K562 (cell line): ENCODE data around the gene C1R. TPM values are rescaled to one million over a fixed set of nuclear protein-coding genes. Genes with fewer than 3 reads are reported as not detected.
A peak's percentile ranks its signal among the peaks of the same experiment; 100 is the strongest.

ENCODE experiments used
- CC2D1A ChIP-seq: fragments of 450-650 bp; IDR thresholded peaks from 2 replicates; pipeline ENCODE4 v1.6.1; 2017; ENCODE audit warnings: mild to moderate bottlenecking
- CHD2 ChIP-seq: IDR thresholded peaks from 2 replicates; pipeline ENCODE4 v1.6.1; 2011; ENCODE audit warnings: low read depth, low read length
- DIDO1 ChIP-seq: fragments of 450-650 bp; IDR thresholded peaks from 2 replicates; pipeline ENCODE4 v1.6.1; 2016; ENCODE audit warnings: low read depth, missing biosample characterization, missing genetic modification characterization
- E4F1 ChIP-seq: fragments of 250-450 bp; sonication (Bioruptor Pico); IDR thresholded peaks from 2 replicates; pipeline ENCODE4 v1.5.0; 2021; ENCODE audit warnings: mild to moderate bottlenecking, borderline replicate concordance
- ELF2 ChIP-seq: fragments of 250-450 bp; sonication (Bioruptor Pico); IDR thresholded peaks from 2 replicates; pipeline ENCODE4 v1.5.0; 2021; ENCODE audit warnings: mild to moderate bottlenecking
- HES1 ChIP-seq: fragments of 450-650 bp; IDR thresholded peaks from 2 replicates; pipeline ENCODE4 v1.6.1; 2016; ENCODE audit warnings: low read depth, mild to moderate bottlenecking, moderate library complexity
- IRF9 ChIP-seq: fragments of 450-650 bp; IDR thresholded peaks from 2 replicates; pipeline ENCODE4 v1.6.1; 2016; ENCODE audit warnings: missing biosample characterization, missing genetic modification characterization
- KLF13 ChIP-seq: fragments of 450-650 bp; IDR thresholded peaks from 2 replicates; pipeline ENCODE4 v1.6.1; 2016; ENCODE audit warnings: missing genetic modification characterization, low read depth, mild to moderate bottlenecking, missing compliant biosample characterization, moderate library complexity, borderline replicate concordance
- MAZ ChIP-seq, 2 experiments: fragments of 450-650 bp in 1 of 2; sonication (generic) in 1 of 2; formaldehyde crosslinking; IDR thresholded peaks in 1 of 2; conservative IDR thresholded peaks in 1 of 2; 2 replicates each; pipeline versions ENCODE4 v1.4.0 to v1.5.0; 2020; ENCODE audit warnings: mild to moderate bottlenecking in 1 of 2, missing genetic modification reagents in 1 of 2
- MEIS2 ChIP-seq: fragments of 450-650 bp; IDR thresholded peaks from 2 replicates; pipeline ENCODE4 v1.6.1; 2014; ENCODE audit warnings: mild to moderate bottlenecking; ENCODE audit not compliant: partially characterized antibody
- MTA3 ChIP-seq: fragments of 450-650 bp; formaldehyde crosslinking; IDR thresholded peaks from 2 replicates; pipeline ENCODE4 v1.6.1; 2017; ENCODE audit warnings: mild to moderate bottlenecking, borderline replicate concordance
- NELFE ChIP-seq: IDR thresholded peaks from 2 replicates; pipeline ENCODE4 v1.6.1; 2011; ENCODE audit warnings: mild to moderate bottlenecking; ENCODE audit not compliant: insufficient read depth, insufficient read length
- SPI1 ChIP-seq: IDR thresholded peaks from 2 replicates; pipeline ENCODE4 v1.6.1; 2011; ENCODE audit warnings: low read depth, low read length, control low read depth, borderline replicate concordance
- SREBF1 ChIP-seq: fragments of 150-350 bp; IDR thresholded peaks from 2 replicates; pipeline ENCODE4 v1.6.1; 2014; ENCODE audit warnings: antibody characterized with exemption, low read depth, low read length, borderline replicate concordance
- TFAP4 ChIP-seq: sonication (generic); formaldehyde crosslinking; IDR thresholded peaks from 2 replicates; pipeline ENCODE4 v1.8.0; 2022; ENCODE audit warnings: missing genetic modification reagents, mild to moderate bottlenecking, moderate library complexity, borderline replicate concordance
- ZBTB34 ChIP-seq: fragments of 250-450 bp; sonication (Bioruptor Pico); IDR thresholded peaks from 2 replicates; pipeline ENCODE4 v1.8.0; 2021; ENCODE audit warnings: mild to moderate bottlenecking, moderate library complexity
- ZC3H4 ChIP-seq: sonication (generic); formaldehyde crosslinking; IDR thresholded peaks from 2 replicates; pipeline ENCODE4 v1.9.0; 2021; ENCODE audit warnings: missing genetic modification reagents, borderline replicate concordance
- ZNF121 ChIP-seq: sonication (generic); formaldehyde crosslinking; conservative IDR thresholded peaks from 2 replicates; pipeline ENCODE4 v1.8.0; 2022; ENCODE audit warnings: missing genetic modification reagents
- ZNF133 ChIP-seq: fragments of 250-450 bp; sonication (Bioruptor Pico); IDR thresholded peaks from 2 replicates; pipeline ENCODE4 v1.4.0; 2020; ENCODE audit warnings: mild to moderate bottlenecking
- ZNF239 ChIP-seq: fragments of 250-450 bp; sonication (Bioruptor Pico); IDR thresholded peaks from 2 replicates; pipeline ENCODE4 v1.4.0; 2020; ENCODE audit warnings: mild to moderate bottlenecking
- ZNF584 ChIP-seq: fragments of 200-800 bp; sonication (Bioruptor generic); IDR thresholded peaks from 2 replicates; pipeline ENCODE4 v1.6.1; 2016; ENCODE audit warnings: low read depth, mild to moderate bottlenecking, missing genetic modification characterization, missing compliant biosample characterization
- ZNF75A ChIP-seq: fragments of 450-650 bp; formaldehyde crosslinking; IDR thresholded peaks from 2 replicates; pipeline ENCODE4 v1.4.0; 2020; ENCODE audit warnings: mild to moderate bottlenecking
- polyA plus RNA-seq, 8 experiments: library from polyadenylated mRNA; depleted of rRNA in 4 of 8; stranded (reverse) in 5 of 8; unstranded in 3 of 8; fragments of >200 nt; fragmentation: Nextera tagmentation in 2 of 8; fragmentation: Illumina TruSeq in 1 of 8; extraction: Ambion mirVana in 2 of 8; extraction: Trizol in 1 of 8; gene quantifications; 2 replicates each; pipeline versions ENCODE4 v1.2.1 to v1.2.3, GENCODE V29; 2011 to 2014; ENCODE audit warnings: inconsistent platforms in 1 of 8, missing spikeins in 1 of 8
- total RNA-seq, 7 experiments: library from RNA; depleted of rRNA in 6 of 7; stranded (reverse); fragments of >200 nt in 6 of 7; fragmentation: Illumina TruSeq in 2 of 7; extraction: Trizol in 2 of 7; gene quantifications; 2 replicates each; pipeline versions ENCODE4 v1.2.1 to v1.2.3, GENCODE V29; 2011 to 2021; ENCODE audit warnings: low replicate concordance in 1 of 7

C1R gene
- total and polyA plus RNA-seq, 9 of the 15 experiments (the other 6 are each of a cell fraction or from before 2014, with no cell fraction given) = 0.07 to 1.0 (median 0.33) TPM; not detected in 1

GRCh38 chr12:7058163-7058845, 33.9 kb downstream of the C1R start (continued):
- TF ChIP-seq ZNF133 (CRISPR knock-in tag) (peak; percentile 76; the same call in 1 of the 2 replicates), SPI1 (peak; percentile 66), CHD2 (no peak), CC2D1A (no peak), IRF9 (tag) (peak; percentile 85; the same call in 1 of the 2 replicates), KLF13 (tag) (no peak), ZBTB34 (CRISPR knock-in tag) (no peak), TFAP4 (no peak), DIDO1 (peak; percentile 47; the same call in 1 of the 2 replicates), ZNF121 (CRISPR knock-in tag) (no peak), SREBF1 (no peak), HES1 (peak; percentile 9; the same call in 1 of the 2 replicates), NELFE (no peak), E4F1 (peak; percentile 80; the same call in 1 of the 2 replicates), ZNF584 (CRISPR knock-in tag) (peak; percentile 76; the same call in 1 of the 2 replicates), MAZ (CRISPR knock-in tag; conservative IDR thresholded peaks at IDR 0.05 in 1 of 2, IDR thresholded peaks at IDR 0.05 in 1 of 2) (peak in 1 of 2 experiments; percentile 67; a peak in 1 of 4 replicates), ZNF239 (peak; percentile 84), ELF2 (peak; percentile 57; the same call in 1 of the 2 replicates), MEIS2 (no peak), ZC3H4 (CRISPR knock-in tag) (no peak), MTA3 (no peak), ZNF75A (CRISPR knock-in tag) (0 out of 2 replicates have a peak, but pooled peaks have one; percentile 41)
